ENCODE data around the gene SMIM26.

The SMIM26 gene

DNA sequence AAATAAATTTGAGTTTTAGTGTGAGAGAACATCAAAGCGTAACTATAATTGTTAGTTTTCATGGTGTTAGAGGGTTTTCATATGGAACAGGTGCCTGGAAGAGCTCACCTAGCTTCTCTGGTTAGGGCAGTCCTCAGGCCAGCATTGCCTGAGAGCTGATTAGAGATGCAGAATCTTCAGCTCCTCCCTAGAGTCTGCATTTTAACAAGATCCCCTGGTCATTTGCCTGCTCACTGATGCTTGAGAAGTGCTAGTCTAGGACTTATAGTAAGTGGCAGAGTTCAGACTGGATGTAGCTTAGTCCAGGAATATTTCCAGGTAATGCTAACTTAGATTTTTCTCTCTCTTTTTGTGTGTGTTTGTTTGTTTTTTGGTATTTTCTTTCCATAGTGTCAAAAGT is 21.7 kb upstream of the SMIM26 start:
- no peak overlapping the region for H3K4me3 ChIP-seq (ENCODE audit: low read length)
- no peak for TF ChIP-seq ZNF274 (IDR thresholded peaks at IDR 0.05; ENCODE audit: low read depth, low read length)

DNA sequence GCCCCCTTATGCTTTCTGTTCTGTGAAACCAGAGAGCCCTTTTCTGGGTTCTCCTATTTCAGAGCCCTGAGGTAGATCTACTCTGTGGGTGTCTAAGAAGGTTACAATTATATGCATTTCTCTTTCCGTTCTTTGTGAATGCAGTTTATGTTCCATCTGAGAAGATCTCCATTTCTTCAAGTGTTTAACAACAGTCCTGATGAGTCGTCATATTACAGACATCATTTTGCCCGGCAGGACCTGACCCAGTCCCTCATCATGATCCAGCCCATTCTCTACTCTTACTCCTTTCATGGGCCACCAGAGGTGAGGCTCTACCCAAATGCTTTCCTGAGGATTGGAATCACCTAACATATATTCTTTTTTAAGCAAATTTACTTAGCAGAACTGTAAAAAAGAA is 18.8 kb upstream of the SMIM26 start:
- no peak for TF ChIP-seq ZNF274 (IDR thresholded peaks at IDR 0.05; ENCODE audit: low read depth, low read length)
- no peak overlapping the region for H3K4me3 ChIP-seq (ENCODE audit: low read length)

DNA sequence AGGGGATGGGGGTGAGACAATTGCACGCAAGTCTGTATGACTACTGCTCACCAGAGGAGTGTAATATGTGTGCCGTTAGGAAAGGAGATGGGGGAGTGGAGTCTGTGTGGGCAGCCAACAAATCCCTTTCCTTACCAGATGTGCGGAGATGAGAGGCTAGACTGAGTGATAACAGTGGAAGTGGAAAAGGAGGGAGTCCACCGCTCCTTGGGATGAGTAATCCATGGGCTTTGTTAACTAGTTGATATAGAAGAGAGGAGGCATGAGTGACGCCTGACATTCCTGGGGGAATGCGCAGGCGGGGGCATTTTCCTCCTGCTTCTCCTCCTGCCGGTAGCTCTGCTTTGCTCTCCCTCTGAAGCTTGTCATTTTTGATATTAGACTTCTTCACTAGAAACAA is 13.5 kb upstream of the SMIM26 start:
- no peak overlapping the region for H3K4me3 ChIP-seq (ENCODE audit: low read length)
- TF ChIP-seq ZNF274 (IDR thresholded peaks at IDR 0.05; ENCODE audit: low read depth, low read length) = no peak

DNA sequence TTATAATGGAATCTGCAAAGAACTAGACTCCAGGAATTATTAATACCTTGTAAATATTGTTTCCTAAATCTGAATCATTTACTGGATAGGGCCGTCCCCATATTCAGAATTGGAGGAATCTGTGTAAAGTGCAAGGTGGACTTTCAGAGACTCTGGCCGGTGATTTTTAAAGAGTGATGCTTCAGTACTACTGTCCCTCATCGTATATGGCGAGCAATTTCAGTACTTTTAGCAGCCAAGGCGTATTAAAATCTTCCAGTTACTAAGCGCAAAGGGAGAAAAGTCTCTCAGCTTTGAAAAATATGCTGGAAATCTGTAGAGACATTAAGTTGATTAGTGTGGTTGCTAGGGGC is 483 bp downstream of the SMIM26 start:
- no peak for TF ChIP-seq ZNF274 (IDR thresholded peaks at IDR 0.05; ENCODE audit: low read depth, low read length)
- peak overlapping the region; percentile 97 for H3K4me3 ChIP-seq (ENCODE audit: low read length)

DNA sequence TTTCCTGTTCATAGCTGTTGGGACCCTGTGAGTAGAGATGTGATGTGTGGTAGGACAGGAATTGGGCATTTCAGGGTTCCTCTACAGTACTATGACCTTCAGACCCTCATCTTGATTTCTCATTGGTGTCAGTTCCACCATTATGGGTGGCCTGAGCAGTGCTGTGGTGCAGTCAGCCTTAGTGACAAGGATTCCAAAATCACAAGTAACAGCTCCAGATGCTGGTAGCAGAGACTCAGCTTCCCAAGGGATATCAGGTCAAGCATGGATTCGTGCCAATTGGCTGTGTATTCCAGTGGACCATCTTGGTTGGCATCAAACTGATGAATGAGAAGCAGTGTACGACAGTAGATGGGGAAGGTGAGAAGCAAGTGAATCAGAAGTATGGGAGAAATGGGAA is 3.8 kb downstream of the SMIM26 start:
- no peak overlapping the region for H3K4me3 ChIP-seq (ENCODE audit: low read length)
- no peak for TF ChIP-seq ZNF274 (IDR thresholded peaks at IDR 0.05; ENCODE audit: low read depth, low read length)

DNA sequence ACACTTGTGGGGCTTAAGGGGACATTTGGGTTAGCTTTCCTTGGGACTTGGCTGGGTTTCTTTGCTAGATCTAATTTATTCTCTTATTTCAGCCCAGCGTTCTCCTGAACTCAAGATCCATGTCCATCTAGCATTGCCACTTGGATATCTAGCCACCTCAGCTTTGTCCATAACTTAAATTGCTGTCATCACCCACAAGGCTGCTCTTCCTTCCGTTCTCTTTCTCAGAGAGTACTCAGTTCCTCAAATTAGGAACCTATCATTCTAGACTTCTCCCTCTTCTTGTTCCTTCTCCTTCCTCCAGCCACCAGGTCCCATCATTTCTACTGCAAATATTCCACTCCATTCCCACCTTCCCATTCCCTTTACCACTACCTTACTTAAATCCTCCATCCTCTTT is 4.3 kb downstream of the SMIM26 start:
- no peak for TF ChIP-seq ZNF274 (IDR thresholded peaks at IDR 0.05; ENCODE audit: low read depth, low read length)

DNA sequence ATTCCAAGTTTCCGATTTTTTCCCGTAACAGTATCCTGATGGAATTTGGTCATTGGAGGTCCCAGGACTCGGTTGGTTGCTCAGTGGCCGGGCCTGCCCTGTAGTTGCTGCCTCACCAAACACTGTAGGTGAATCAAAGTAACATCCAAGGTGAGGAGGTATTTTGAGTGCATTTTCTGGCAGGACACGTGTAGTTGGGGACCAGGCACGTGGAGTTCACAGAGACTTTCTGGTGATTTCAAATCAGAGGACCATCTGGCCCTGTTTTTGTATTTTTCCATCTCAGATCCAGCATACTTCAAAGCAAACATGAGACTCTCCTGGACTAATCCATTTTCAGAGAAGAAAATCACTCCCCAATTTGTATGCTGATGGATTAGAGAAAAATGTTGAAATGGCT is 10.7 kb downstream of the SMIM26 start:
- TF ChIP-seq ZNF274 (IDR thresholded peaks at IDR 0.05; ENCODE audit: low read depth, low read length) = no peak
- no peak overlapping the region for H3K4me3 ChIP-seq (ENCODE audit: low read length)

More for the DNA sequence above, 4.3 kb downstream of the SMIM26 start:
- H3K4me3 ChIP-seq (ENCODE audit: low read length) = no peak overlapping the region

DNA sequence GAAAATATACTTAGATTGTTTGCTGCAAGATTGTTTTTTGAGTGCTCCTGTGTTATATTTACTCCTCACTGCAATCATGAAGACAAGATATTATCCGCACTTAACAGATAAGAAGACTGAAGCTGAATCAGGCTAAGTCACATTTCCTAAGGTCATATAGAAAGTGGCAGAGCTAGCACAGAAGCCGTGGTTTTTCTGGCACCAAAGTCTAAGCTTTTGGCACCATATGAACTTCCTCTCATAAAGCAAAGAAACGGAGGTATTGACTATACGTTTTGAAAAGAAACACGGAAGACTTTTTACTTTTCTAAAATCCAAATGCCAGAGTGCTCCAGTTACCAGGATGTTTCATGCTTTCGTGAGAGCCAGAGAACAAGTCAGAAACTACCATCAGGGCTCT is 11.3 kb downstream of the SMIM26 start:
- no peak for TF ChIP-seq ZNF274 (IDR thresholded peaks at IDR 0.05; ENCODE audit: low read depth, low read length)
- no peak overlapping the region for H3K4me3 ChIP-seq (ENCODE audit: low read length)

DNA sequence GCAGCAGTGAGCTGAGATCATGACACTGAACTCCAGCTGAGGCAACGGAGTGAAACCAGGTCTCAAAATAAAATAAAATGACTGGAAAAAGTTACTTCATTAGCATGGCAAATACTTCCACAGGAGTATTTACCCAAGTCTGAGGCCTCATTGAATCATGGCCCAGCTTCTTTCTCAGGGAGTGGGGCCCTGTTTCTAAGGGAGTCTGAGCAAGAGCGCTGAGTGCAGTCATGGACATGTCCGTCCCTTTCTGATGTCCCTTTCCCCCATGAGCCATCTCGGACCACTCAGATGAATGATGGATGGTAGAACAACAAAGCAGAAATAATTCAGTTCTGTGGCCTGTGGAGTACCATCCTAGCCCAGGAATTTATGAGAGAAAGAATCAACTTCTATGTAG is 12.8 kb downstream of the SMIM26 start:
- H3K4me3 ChIP-seq (ENCODE audit: low read length) = no peak overlapping the region
- TF ChIP-seq ZNF274 (IDR thresholded peaks at IDR 0.05; ENCODE audit: low read depth, low read length) = no peak

DNA sequence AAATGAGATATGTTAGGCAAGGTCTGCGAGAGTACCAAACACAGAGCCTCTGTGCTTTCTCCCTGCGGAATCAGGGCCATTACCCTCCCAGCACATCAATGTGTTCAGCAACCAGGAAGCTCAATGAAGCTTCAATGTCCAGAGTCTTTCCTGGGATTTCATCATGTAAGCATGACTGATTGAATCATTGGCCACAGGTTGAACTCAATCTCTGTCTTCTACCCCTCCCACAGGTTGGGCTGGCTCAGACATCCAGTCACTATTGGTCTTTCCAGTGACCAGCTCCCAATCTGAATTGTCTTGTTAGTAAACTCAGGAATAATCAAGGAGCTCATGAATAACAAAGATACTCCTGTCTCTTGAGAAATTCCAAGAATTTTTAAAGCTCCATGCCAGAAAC is 17.9 kb downstream of the SMIM26 start:
- no peak for TF ChIP-seq ZNF274 (IDR thresholded peaks at IDR 0.05; ENCODE audit: low read depth, low read length)
- H3K4me3 ChIP-seq (ENCODE audit: low read length) = no peak overlapping the region

DNA sequence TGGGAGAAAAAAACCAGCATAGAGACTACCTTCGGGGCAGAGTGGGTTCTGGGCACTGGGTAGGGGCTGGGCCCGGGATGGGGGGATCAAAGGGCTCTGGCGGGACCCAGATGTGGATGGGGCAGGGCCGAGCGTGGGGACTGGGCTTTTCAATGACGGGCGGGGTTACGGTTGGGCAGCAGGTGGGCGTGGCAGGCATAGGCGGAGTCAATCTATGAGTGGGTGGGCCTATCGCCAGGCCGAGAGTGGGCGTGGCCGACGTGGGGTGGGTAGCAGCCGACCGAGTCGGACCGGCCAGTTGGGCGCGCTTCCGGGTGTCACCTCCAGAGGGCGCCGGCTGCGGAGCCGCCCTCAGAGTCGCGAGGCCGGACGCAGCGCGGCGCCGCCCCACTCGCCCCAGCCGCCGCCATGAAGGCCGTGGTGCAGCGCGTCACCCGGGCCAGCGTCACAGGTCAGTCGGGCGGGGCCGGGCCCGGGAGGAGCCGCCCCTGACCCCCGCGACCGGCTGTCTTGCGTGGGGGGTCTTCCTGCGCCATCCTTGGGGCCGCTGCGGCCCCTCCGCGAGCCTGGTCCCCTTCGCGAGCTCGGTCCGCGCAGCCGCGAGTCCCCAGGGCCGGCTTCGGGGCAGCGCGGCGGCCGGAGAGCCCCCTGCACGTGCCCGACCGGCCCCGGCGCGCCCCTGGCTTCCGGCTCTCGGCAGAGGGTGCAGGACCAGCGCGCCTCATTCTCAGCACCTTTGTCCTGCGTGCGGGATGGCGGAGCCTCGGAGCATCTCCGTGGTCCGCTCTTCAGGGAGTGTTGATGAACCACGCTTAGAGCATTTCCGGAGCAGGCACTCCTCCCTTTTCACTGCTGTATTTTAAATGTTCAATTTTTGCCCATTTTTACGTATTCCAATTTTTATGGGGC is 20.7 kb downstream of the SMIM26 start, which contains the start of gene DTD1:
TSS of gene DTD1 (plus strand) at position 390 of the 909 bp plus-strand sequence. CDS start at position 409, 19 bp downstream.
- peak within 1 kb of the TSS; percentile 66 for H3K4me3 ChIP-seq (ENCODE audit: low read length)
- TF ChIP-seq ZNF274 (IDR thresholded peaks at IDR 0.05; ENCODE audit: low read depth, low read length) = no peak

DNA sequence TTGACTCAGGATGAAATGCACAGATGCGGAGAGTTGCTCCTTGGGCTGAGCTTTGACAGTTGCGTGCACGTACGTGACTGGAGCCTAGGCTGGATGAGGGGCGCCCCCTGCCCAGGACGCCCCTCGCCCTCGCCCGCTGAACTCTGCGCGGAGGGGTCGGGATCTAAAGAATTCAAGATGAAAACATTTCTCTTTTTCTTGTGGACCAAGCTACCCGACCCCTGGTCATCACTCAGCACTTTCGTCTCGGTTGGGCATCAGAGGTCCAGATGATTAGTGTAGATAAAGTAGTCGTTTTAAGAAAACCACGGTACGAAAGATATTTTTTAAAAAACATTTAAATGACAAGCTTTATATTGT is 21.3 kb downstream of the SMIM26 start:
- TF ChIP-seq ZNF274 (IDR thresholded peaks at IDR 0.05; ENCODE audit: low read depth, low read length) = no peak
- peak overlapping the region; percentile 66 for H3K4me3 ChIP-seq (ENCODE audit: low read length)

DNA sequence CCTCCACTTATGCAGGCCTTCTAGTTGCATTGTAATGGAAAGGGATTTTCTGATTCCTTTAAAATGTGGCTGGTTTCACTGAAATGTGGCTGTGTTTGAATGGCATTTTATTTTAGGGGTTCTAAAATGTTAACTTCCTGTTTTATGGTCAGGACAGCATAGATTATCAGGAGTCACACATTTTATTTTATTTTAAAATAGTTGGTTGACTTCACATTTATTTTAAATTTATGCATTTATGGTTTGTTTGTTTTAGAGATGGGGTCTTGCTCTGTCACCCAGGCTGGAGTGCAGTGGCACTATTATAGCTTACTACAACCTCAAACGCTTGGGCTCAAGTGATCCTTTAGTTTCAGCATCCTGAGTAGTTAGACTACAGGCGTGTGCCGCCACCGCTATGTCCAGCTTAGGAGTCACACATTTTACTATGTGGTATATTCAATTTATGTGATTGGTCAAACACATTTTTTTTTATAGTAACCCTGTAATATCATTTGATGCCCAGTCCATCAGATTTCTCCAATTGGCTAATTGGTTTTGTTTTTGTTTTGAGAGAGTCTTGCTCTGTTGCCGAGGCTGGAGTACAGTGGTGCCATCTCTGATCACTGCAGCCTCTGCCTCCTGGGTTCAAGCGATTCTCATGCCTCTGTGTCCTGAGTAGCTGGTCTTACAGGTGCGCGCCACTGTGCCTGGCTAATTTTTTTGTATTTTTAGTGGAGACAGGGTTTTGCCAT is 22.9 kb downstream of the SMIM26 start:
- no peak overlapping the region for H3K4me3 ChIP-seq (ENCODE audit: low read length)
- TF ChIP-seq ZNF274 (IDR thresholded peaks at IDR 0.05; ENCODE audit: low read depth, low read length) = no peak

DNA sequence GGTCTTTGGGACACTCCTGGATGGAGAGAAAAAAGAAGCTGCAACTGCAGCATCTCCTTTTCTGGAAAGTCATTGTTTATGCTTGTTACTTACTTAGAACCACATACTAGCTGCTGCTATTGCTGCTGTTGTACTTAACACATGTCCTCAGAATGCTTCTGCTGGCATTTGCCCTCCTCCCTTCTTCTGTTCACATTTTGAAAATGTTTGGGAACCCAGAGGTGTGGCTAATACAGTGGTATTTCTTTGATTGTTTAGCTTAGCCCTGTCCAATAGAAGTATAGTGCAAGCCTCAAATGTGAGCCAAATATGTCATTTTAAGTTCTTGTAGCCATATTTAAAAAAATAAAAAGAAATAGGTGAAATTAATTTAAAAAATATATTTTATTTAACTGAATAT is 29.0 kb downstream of the SMIM26 start:
- H3K4me3 ChIP-seq (ENCODE audit: low read length) = no peak overlapping the region

DNA sequence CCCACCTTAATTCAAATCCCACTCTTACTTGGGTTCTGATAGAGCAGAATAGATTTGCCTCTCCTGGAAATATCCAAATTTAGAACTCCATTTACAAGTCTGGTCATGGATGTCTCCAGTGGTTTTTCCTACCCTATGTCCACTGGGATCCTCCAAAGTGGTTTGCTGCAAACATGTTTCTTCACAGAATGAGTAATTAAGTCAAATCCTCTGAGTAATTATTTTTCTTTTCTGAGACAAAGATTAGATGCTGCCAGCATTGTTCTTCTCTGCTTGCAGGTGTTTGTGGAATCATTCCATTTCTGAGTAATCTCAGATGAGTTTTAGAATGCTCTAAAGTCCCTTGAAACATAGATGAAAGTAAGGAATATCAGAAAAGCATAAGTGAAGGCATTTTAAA is 42.5 kb downstream of the SMIM26 start:
- no peak for TF ChIP-seq ZNF274 (IDR thresholded peaks at IDR 0.05; ENCODE audit: low read depth, low read length)
- H3K4me3 ChIP-seq (ENCODE audit: low read length) = no peak overlapping the region

More for the DNA sequence above, 29.0 kb downstream of the SMIM26 start:
- TF ChIP-seq ZNF274 (IDR thresholded peaks at IDR 0.05; ENCODE audit: low read depth, low read length) = no peak

All from GM08714 (cell line).